HCEC 1CT (cell line): Measurements from ENCODE around the gene KCNMA1.
"Not testable (repeated sequence)": the region's sequence is repeated elsewhere in the genome, so short reads cannot be mapped to it uniquely, and the experiment has no call there.

Experiments used
- DNase-seq: peaks from one replicate; pipeline ENCODE4 v3.0.0-alpha.2; 2017

The KCNMA1 gene

DNA sequence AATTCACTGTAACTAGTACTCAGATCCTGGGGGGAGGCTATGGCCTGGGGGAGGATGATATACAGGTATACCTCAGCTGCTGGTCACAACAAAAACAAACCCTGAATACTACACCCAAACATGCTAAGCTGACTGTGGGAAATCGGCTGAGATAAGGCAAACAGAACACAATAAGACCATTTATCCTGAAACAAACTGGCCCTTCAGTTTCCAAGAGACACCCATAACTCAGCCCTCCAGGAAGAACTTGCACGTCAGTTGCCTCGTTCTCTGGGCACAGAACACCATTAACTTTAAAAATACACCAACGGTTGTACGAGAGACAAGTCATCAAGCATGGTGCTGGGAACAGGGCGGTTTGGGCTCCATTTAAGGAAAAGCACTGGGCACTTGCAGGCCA is 24.1 kb upstream of the KCNMA1 start:
- no peak for DNase-seq

DNA sequence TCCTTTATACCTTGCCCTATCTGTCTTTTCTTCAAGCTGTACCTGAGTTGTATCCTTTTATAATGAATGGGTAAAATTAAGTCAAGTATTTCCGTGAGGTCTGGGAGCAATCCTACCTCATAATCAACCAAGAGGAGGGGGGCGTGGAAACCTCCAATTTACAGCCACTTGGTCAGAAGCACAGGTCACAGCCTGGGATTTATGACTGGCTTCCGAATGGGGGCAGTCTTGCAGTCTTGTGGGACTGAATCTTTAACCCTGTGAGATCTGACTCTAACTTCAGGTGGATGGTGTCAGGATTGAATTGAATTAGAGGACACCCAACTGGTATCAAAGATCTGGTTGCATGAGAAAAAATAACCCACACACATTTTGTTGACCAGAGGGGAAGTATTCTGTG is 23.5 kb upstream of the KCNMA1 start:
- no peak for DNase-seq

DNA sequence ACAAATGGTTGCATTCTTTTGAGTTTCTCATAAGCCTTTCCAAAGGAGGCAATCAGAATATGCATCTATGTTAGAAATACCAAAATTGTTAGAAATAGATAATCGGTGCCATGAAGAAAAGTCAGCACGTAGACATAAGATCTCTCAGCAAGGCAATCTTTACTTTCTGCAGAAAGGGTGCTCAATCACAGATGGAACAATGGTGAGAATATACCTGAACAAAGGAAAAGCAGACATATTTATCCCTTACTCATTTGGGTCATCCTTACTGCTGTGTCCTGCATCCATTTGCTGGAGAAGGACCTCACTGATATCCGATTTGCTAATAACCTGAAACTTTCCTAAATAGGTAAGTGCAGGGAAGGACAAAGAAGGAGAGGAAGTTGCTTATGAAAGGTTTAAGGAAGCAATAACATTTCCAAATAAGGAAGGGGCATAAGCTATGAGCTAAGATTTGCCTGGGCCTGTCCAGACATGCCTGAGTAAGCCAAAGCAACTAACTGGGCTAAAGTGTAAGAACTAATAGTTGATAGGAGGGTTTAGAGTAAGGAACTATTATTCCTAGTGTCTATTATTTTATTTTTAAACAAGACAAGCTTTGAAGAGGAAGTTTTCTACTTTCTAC is 21.6 kb upstream of the KCNMA1 start:
- not testable (repeated sequence) for DNase-seq

DNA sequence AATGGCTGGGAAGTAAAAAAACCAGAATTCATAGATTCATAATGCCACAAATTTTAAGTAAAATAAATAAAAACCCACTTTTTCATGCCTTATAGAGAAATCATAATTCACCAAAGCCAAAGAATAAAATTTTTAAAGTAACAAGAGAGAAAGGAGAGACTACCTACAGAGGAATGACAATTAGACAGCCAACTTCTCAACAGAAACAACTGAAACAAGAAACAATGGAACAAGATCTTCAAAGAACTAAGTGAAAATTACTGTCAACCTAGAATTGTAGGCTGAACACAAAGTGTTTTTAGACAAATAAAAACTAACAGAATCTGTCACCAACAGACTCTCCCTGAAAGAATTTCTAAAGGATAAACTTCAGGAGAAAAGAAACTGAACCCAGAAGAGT is 15.6 kb upstream of the KCNMA1 start:
- DNase-seq, result no peak

DNA sequence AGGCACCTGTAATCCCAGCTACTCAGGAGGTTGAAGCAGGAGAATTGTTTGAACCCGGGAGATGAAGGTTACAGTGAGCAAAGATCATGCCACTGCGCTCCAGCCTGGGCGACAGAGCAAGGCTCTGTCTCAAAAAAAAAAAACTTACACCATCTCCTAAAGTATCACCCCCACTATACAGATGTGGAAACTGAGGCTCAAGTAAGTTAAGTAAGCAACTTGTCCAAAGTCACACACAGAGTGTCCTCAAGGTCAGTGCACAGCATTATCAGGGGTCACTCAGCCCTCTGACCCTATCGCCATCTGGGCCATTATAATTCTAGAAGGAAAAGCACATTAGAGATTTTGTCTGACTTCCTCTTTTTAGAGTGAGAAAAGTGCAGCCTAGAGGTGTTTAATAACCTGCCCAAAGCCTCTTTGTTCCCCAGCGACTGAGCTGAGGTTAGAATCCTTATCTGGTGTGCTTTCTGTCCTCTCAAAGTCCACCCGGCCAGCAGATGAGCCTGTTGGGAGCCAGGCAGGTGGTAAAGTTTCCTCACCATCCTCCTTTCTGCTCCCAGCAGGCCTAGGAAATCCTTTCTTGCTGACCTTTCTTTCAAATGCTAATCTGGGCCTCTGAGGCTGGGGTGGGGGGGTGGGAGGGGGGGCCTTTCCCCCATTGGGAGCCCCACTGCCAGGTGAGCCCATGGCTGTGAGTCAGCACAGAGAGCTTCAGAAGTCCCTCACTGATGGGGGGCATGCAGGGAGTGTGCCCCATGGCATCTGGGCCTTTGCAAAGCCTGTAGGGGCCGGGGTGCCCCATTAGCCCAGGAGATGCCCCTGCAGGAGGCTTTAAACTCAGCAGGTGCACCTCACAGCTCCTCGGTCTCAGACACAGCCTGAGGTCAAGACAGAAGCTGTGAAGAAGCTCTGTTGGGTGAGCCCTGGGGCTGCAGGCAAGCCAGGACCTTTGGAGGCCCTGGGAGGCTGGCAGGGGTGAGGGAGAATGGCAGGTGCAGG is 12.0 kb upstream of the KCNMA1 start:
- no peak for DNase-seq

DNA sequence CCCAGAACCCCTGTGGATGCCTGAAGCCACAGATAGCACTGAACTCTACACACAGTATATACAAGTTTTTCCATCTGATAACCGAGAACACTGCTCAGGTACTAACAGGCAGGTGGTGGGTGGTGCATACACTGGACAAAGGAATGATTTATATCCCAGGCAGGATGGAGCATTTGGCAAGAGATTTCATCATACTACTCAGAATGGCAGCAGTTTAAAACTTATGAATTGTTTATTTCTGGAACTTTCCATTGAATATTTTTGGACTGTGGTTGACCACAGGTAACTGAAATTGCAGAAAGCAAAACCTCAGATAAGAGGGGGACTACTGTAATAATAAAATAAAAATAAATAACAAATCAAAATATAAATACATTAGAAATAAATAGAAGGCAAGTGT is 10.9 kb upstream of the KCNMA1 start:
- no peak for DNase-seq

DNA sequence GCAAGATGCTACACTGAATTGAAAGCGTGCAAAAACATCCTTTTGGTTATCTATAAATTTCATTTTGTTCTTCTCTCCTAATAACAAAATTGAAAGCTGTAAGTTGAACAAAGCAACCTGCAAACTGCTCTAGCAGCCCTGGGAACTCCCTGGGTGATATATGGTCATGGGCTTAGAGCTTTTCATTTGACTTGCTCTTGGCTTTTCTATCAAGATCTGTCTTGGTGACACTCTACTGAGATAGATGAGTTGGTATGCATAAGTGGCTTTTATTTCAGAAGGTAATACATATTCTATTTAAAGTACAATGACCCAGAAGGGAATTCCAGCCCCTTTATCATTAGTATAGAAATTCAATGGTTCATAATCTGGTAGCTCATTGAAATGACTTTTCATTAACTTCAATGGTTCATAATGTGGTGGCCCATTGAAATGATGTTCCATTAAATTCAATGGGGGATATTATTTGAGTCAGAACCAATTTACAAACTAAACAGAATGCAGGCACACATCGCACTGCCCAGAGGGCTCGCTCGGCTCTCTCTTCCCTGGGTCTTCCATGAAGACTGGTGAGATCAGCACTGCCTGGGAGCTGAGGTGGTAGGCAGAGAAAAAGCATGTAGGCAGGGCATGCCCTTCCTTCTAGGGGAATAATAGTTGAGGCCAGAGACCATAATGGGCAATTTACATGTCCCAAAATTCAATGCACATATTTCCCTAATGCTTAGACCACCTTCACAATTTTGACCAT is 10.1 kb upstream of the KCNMA1 start:
- DNase-seq, result no peak

DNA sequence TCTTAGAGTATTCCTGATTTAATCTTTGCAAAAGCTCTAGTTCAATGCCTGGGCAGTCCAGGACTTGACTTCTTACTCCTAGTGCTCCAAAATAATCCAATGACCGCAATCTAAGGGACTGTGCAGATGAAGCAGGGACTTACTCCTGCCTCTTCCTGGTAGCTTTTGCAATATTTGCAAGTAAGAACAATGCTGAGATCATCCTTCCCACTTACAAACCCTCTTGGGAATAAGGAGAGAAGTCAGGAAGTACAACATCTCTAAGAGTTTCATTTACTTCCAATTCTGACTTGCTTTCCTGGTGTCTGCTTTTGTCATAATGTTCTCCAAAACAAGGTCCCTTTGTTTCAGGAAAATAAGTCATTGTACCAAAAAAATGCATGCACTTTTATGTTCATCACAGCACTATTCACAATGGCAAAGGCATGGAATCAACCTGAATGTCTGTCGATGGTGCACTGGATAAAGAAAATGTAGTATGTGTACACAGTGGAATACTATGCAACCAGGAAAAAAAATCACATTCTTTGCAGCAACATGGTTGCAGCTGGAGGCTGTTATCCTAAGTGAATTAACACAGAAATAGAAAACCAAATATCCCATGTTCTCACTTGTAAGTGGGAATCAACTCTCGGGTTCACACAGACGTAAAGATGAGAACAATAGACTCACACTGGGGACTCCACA is 7.1 kb upstream of the KCNMA1 start:
- DNase-seq, result no peak

DNA sequence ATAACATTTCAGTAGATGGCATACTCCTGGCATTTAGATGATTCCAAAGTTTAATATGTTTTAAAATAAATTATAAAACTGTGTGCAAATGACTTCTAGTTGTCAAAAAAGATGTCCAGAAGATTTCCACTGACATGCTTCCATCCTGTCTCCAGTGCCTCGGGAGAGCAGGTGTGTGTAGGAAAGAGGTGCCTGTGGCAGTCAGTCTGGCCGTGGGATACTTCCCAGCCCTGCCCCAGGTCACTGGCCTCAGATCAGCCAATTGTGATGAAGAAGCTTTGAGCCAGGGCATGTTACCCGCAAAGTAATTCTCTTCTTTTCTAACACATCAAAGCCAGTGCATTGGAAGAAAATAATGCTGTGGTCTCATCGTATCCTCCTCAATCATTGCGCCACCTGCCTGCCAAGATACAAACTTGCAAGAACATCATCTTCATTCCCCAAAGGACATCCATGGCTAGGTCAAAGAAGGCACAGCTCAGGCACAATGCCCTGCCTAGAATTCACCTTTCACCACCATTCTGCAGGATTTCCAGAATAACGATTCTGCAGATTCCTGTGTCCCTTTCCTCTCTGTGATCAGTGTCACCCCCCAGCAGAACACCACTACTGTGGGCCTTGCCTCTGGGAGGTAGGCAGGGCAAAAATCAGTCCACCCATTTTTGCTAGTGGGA is 6.3 kb upstream of the KCNMA1 start:
- DNase-seq, result peak; percentile 69

DNA sequence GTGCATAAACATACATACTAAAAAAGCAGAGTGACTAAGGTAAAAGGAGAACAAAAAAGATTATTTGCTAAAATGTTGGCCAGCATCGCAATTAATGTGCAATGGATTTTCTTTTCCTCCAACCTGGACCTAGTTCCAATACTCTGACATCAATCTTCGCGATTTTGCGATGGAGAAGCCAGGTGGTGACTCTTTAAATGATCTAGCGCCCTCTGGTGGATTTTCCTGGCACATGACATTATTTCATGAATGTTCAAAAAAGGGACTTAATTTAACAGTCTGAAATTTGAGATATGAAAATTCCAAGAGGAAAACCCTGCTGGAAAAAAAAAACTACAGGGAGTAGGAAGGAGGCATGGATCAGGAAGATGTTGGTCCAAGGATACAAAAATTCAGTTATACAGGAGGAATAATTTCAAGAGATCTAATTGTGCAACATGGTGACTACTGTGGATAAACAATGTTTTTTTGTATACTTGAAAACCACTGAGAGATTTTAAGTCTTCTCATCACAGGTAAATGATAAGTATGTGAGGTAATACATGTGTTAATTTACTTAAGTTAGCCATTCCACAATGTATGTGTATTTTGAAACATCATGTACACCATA is 4.3 kb upstream of the KCNMA1 start:
- DNase-seq, result peak; percentile 69

DNA sequence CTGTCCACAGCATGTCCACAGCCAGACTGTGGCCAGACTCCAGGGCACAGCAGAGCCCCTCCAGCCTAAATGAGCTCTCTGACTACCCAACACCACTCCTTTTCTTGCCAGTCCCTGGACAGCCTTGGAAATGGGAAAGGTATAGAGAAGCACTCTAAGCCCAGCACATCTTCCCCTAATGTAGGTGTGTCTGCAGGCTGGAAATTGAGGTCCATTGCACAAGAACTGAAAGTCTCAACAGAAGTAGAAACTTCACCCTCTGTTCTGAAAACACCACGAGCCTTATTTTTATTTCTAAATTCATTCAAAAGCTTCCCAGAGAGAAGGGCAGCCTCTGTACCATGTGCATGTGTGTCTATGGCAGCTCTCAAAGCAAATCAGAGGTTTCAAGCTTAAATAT is 3.7 kb upstream of the KCNMA1 start:
- DNase-seq, result no peak

DNA sequence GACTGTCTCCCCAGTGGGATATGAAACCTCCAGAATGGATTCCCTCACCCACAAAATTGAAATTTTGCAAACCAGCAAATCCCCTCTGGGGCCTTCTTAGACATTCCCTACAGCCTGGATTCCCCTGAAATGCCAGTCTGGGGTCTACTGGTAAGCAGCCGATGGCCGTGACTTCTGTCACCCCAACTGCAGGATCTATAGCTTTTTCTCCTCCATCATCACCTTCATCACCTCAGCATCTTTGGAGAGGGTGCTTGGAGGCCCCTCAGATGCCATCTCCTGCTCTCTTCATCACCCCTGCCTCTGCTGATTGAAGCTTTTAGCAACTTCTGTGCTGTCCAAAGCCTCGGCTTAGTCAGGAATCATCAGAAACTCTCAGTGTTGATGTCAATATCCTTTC is 2.6 kb upstream of the KCNMA1 start:
- DNase-seq, result no peak

DNA sequence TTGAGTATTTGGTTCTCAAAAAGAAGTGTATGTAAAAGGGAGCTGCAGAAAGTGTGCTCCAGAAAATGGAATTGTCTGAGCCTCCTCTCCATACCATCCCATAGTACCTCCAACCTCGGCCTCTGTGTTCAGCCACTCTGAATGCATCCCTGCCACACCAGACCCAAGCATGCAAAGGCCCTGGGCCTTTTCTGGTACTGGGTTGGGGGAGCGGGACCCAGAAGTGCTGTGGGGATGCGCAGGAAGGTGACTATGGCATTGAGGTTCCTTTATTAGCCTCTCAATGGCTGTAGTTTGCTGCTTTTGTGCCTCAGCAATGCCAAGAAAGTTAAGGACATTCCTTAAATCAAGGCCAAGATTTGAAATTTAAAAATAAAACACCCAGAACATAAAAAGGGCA is 2.1 kb upstream of the KCNMA1 start:
- DNase-seq, result no peak

DNA sequence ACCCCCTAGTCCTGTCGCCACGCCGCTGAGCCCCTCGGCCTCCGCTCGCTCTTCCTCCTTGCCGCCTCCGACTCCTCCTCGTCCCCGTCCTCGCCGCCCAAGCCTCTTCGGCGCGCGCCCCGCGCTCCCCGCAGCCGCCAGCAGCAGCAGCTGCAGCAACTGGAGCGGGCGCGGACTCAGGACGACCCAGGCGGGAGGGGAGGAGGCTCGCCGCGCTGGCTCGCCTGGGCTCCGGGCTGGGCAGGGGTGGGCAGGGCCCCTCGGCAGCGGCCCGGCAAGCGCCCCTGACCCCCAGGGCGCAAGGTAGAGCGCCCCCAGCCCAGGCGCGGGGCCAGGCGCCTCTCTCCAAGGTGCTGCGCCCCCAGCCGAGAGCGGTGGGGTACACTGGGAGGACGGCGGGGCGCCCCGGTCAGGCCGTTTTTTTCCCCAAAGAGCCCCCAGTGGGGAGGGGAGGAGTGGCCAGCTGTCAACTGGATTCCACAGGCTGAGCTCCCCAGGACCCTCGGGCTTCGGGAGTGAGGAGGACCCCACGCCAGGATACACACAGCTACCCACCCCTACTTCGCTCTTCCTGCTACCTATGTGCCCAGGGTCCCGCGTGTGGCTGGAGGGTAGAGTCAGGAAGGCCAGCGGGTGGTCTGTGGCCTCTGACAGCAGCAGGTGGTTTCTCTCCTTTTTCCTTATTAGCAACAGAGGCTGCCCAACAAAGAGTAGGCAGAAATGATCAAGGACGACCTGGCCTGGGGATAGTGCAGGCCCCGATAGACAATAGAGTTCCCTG is 903 bp upstream of the KCNMA1 start:
- peak; percentile 48 for DNase-seq

DNA sequence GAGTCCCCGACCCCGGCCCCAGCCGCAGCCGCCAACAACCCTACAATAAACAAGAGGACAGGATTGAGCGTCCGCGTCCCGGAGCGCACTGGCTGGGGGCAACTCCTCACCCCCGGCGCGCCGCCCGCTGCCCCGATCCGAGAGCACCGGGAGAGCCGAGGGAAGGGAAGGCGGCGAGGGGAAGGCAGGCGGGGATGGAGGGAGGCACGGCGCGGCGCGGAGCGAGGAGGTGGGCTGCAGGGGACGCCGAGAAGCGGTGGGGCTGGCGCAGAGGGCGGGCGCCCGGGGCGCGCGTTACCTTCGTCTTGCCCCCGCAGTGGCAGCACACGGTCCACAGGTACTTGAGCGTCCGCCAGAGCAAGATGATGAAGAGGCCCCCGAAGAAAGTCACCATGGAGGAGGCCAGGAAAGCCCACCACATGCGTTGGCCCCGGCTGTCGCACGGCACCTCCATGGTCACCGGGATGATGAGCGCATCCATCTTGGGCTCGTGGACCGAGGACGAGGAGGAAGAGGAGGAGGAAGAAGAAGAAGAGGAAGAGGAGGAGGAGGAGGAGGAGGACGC is 559 bp downstream of the KCNMA1 start:
- DNase-seq, result no peak

DNA sequence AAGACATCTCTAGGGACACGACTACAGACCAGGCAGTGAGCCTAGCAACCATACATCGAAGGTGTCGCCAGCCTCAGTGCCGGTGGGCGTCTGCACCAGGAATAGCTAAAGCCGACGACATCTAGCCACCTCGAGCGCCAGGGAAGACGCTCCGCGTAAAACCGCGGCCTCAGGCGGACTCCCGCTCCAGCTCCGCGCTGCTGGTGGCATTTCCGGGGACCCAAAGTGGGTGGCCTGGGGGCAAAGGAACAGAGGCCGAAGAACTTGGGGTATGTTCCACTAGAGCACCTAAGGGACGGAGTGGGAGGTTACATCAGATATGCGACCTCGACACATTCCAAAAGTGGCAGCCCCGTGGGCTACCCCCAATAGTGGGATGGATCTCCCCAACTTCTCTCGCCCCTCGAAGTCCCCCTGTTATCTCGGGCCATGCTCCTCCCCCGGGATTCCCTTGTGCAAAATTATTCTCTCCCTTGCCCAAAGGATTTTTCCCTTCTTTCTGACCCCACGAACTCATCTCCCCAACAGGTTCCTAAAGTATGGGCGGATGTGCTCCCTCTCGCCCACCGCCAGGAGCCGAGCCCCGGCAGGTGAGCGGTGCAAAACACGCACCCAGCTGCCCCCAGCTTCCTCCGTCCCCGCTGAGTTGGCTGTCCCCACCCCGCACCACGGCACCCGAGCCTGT is 1.2 kb downstream of the KCNMA1 start:
- no peak for DNase-seq

DNA sequence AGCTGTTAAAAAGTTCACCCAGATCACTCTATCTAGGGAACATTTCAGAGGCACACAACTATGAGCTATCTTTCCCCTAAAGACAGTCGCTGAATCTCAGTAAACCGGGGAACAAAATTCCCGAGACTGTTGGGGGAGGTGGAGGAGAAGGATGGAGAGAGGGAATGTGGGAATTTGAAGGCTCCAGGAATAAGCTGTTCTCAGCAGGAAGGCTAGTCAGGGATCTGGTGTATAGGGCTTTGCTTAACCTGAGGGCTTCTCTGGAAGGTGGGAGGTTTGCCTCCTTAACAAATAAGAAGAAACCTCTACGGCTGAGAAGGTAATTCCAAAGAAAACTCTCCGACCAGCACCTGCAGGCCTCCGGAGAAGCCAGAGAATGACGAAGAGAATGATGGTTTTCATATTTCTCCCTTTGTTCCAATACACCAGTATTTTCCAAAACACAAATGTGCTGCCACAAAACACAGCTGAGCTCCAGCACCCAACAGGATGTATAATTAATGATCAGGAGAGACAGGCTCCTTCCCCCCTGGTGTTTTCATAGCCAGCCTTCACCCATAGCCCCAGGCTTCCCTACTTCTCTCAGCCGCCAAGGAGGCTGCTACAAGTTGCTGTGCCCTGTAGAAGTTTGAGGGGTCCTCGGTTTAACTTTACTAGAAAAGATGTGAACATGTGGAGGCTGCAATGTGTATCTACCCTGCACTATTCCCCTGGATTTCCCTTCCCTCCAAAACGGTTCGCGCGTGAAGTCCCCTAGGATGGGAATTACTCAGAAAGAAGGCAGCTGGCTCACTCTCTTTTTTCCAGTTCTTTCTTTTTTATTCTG is 2.0 kb downstream of the KCNMA1 start:
- no peak for DNase-seq

DNA sequence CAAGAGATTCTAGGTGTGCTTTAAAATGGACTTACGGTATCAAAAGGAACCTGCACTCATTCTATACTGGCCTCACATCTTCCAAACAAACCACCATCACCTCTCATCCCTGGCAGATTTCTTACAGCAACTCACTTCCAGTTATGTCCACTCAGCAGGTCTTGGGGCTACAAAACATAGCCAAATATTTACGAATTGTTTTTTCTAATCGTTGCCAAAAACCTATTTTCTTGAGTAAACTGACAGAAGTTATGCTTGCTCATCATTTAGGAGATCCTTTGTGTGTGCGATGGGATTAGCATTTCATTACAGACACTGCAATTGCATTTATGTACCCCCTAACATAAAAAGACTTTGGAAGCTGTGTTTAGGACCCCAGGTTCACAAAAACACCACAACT is 2.7 kb downstream of the KCNMA1 start:
- no peak for DNase-seq

DNA sequence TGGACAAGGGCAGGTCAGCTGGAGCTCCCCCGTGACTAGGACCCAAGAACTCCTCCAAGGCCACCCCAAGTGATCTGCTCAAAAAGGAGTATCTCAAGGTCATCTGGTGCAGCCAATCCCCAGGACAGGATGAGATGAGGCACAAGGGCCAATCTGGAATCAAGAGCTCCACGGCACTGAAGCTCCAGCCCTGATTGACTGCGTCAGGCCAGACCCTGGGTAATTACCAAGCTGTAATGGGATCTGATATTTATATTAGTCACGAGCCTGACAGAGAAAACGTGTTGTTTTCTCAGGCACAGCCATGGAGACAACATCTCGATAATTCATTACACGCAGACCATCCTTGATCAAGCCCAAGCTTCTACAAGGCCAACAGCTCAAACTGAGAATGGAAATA is 4.2 kb downstream of the KCNMA1 start:
- no peak for DNase-seq
